HL-60 (cell line): ENCODE data around the gene TREH.

ENCODE experiments used
- DNase-seq, 2 experiments: peaks; one replicate each; pipeline ENCODE4 v3.0.0-alpha.2; 2010 to 2020; ENCODE audit warnings: low read depth in 1 of 2, low spot score in 1 of 2
- H3K27ac ChIP-seq: fragments of 250-450 bp; sonication (Bioruptor Pico); replicated peaks from 2 replicates; pipeline ENCODE4 v1.5.1; 2020; ENCODE audit warnings: mild to moderate bottlenecking, moderate library complexity
- H3K27me3 ChIP-seq: fragments of 250-450 bp; sonication (Bioruptor Pico); 2 replicates; pipeline ENCODE4 v1.5.1; 2021; ENCODE audit warnings: mild to moderate bottlenecking, moderate library complexity; ENCODE audit not compliant: insufficient read depth, poor library complexity, severe bottlenecking
- H3K4me3 ChIP-seq: replicated peaks from 2 replicates; pipeline ENCODE4 v1.5.1; 2011; ENCODE audit warnings: mild to moderate bottlenecking, control low read depth, low read length; ENCODE audit not compliant: insufficient read depth
- GABPA ChIP-seq: IDR thresholded peaks from 2 replicates; pipeline ENCODE4 v1.6.1; 2012; ENCODE audit warnings: low read depth
- POLR2AphosphoS5 ChIP-seq: IDR thresholded peaks from 2 replicates; pipeline ENCODE4 v1.6.1; 2012; ENCODE audit warnings: low read depth
- REST ChIP-seq: IDR thresholded peaks from 2 replicates; pipeline ENCODE4 v1.6.1; 2012; ENCODE audit warnings: low read depth; ENCODE audit not compliant: insufficient replicate concordance
- SPI1 ChIP-seq: IDR thresholded peaks from 2 replicates; pipeline ENCODE4 v1.6.1; 2012; ENCODE audit warnings: low read depth, mild to moderate bottlenecking, borderline replicate concordance
- TF ChIP-seq, protein P1 (sequence below): IDR thresholded peaks from one replicate; pipeline ENCODE4 v1.5.1; 2011; ENCODE audit warnings: low read length, control low read depth, inconsistent platforms; ENCODE audit not compliant: insufficient read depth

Gene TREH

DNA sequence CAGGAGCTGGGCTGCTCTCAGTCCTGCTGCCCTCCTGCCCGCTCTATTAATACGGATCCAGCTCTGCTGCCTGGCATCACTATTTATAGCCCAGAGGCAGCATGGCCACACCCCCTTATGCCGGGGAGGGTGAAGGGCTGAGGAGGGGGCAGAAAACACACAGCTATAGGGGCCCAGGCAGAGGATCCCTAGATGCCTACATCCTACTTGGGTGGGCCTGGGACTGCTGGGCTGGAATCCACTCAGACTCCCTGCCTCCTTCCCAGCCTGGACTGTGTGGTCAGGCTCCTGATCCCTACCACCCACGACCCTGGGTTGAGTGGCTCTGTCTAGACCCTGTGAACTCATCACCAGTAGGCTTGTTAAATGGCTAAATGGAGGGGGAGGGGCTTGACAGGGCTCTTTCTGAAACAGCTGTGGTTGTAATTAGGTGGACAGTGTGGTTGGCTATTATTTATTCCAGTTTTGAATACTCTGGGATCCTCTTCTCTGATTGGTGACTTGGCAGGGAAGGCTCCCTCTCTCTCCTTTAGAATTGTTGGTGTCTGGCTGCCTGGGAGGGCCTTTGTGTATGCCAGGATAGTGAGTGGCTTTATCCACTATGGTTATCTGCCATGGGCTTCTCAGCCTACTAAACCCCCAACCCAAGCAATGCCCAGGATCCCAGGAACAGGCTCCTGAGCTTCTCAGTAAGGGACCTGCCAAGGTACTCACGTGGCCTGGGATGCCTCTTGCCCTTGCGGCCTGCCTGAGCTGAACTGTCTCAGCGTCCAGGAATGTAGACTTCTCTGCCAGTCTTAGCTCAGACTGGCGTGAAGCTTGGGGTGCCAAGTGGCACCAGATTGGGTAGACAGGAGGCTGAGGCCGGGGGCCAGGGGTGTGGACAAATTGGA lies 56.8 kb downstream of the TREH start:
- TF ChIP-seq, protein P1, sequence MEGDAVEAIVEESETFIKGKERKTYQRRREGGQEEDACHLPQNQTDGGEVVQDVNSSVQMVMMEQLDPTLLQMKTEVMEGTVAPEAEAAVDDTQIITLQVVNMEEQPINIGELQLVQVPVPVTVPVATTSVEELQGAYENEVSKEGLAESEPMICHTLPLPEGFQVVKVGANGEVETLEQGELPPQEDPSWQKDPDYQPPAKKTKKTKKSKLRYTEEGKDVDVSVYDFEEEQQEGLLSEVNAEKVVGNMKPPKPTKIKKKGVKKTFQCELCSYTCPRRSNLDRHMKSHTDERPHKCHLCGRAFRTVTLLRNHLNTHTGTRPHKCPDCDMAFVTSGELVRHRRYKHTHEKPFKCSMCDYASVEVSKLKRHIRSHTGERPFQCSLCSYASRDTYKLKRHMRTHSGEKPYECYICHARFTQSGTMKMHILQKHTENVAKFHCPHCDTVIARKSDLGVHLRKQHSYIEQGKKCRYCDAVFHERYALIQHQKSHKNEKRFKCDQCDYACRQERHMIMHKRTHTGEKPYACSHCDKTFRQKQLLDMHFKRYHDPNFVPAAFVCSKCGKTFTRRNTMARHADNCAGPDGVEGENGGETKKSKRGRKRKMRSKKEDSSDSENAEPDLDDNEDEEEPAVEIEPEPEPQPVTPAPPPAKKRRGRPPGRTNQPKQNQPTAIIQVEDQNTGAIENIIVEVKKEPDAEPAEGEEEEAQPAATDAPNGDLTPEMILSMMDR: no peak
- TF ChIP-seq SPI1 (no peak), GABPA (no peak), REST (no peak), POLR2AphosphoS5 (no peak)
- Histone ChIP-seq H3K27ac (no peak overlapping the region), H3K27me3 (peaks cover 19% of the 10 kb centered on the region), H3K4me3 (no peak overlapping the region)
- no peak for DNase-seq

GRCh38 chr11:118621784-118622375 lies 57.6 kb downstream of the TREH start:
- H3K27me3 ChIP-seq: peaks cover 17% of the 10 kb centered on the region
- H3K27ac ChIP-seq: no peak overlapping the region
- no peak for TF ChIP-seq REST
- TF ChIP-seq, protein P1: no peak
- no peak for TF ChIP-seq SPI1
- no peak for TF ChIP-seq GABPA
- TF ChIP-seq POLR2AphosphoS5: no peak
- H3K4me3 ChIP-seq: no peak overlapping the region
- no peak for DNase-seq

DNA sequence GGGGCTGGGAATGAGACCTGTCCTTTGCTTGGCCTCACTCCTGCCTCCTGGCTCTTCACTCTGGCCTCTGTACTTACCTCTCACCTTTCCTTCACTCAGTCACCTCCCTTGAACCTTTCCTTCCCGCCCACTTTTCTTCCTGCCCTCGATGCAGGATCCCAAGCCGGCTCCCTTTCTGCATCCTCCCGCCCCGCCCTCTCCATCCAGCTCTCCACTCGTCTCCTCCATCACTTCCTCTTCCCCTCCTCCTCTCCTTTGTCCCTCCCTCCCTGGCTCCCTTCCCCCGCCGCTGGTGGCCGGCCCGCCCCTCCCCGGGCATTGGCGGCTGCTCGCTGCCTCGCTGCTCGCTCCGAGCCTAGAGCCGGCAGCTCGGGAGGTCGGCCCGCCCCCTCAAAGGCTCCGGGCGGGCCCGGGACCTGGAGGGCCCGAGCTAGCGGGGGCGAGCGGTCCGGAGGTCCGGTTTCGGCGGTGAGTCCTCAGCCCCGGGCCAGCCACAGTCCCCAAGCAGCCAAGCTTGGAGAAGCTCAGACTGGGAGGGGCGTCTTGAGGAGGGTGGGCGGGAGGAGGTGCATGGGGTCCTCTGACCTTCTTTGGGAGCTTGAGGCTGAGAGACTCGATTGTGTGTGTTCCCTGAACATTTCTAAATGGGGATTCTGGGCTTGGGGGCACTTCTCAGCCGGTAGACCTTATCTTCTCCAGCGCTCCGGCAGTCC lies 58.2 kb downstream of the TREH start:
- H3K4me3 ChIP-seq: peak overlapping the region; percentile 23
- H3K27ac ChIP-seq: no peak overlapping the region
- TF ChIP-seq GABPA: no peak
- no peak for TF ChIP-seq REST
- TF ChIP-seq POLR2AphosphoS5: no peak
- TF ChIP-seq, protein P1: no peak
- TF ChIP-seq SPI1: peak; percentile 69; the same call in 1 of the 2 replicates
- peak; percentile 44 to 66 for DNase-seq
- H3K27me3 ChIP-seq: peaks cover 17% of the 10 kb centered on the region
